Measurements from ENCODE around the gene GRPR. TPM values are rescaled to one million over a fixed set of nuclear protein-coding genes. Genes with fewer than 3 reads are reported as not detected.

Gene GRPR
- total and polyA plus RNA-seq, 2 of the 13 experiments (the other 11 are each of a cell fraction or from before 2014, with no cell fraction given), result 0.04 to 0.05 TPM

GRCh38 chrX:16113978-16114565 lies 9.3 kb upstream of the GRPR start (continued):
- TF ChIP-seq MAFG (CRISPR knock-in tag; IDR thresholded peaks at IDR 0.05), result no peak

DNA sequence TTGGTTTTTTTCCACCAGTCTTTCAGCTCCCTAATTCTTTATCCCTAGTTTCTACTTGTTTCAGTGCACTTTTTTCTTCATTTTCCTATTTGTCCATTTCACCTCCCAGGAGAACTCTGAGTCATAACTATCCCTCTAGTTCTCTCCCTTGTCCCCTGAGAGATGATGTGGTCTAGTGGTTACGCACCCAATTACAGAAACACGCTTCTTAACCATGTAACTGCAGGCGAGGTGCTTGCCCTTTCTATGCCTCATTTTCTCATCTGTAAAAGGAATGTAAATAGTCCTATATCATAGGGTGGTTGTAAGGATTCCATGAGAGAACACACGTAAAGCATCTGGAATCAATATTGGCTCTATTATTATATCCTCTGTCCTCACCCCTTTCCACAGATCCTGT lies 8.8 kb upstream of the GRPR start:
- in situ Hi-C loops (cut with HindIII; ENCODE audit: extremely low pct_ligation_motif_present, low pct_unique_long_range_greater_than_20kb) (no loop called here), intact Hi-C loops (cut with micrococcal nuclease; ENCODE audit: unreplicated experiment) (no loop called here)
- Histone ChIP-seq H3K4me2 (ENCODE audit: low read depth, low read length) (no peak overlapping the region), H3K27me3 (ENCODE audit: control insufficient read depth in 1 of 2, insufficient read depth in 2 of 2, low read length in 2 of 2) (no peaks in the 10 kb centered on the region), H3K4me3 (replicated peaks in 1 of 3; ENCODE audit: insufficient read depth in 1 of 3, low read depth in 2 of 3, low read length in 3 of 3) (no peak overlapping the region), H2AFZ (ENCODE audit: low read length) (no peak overlapping the region), H3K9me3 (ENCODE audit: low read length) (no peaks in the 10 kb centered on the region), H3K79me2 (ENCODE audit: insufficient read depth, low read length) (no peaks in the 10 kb centered on the region), H4K20me1 (ENCODE audit: insufficient read depth, low read length) (no peaks in the 10 kb centered on the region), H3K27ac (ENCODE audit: extremely low read length, insufficient read depth, low read length) (no peak overlapping the region), H3K9ac (ENCODE audit: insufficient read depth, low read depth, low read length) (no peak overlapping the region), H3K4me1 (ENCODE audit: insufficient read depth, low read length) (no peaks in the 10 kb centered on the region), H3K36me3 (replicated peaks in 1 of 2; ENCODE audit: control insufficient read depth in 1 of 2, insufficient read depth in 2 of 2, low read length in 2 of 2) (no peaks in the 10 kb centered on the region)
- FAIRE-seq (no peak), DNase-seq (ENCODE audit: low spot score) (no peak), ATAC-seq (no peak)
- 35% methylated on average over 4 of the region's 4 CpGs for WGBS (ENCODE audit: low lambda C conversion rate)
- POLR2A ChIA-PET, result no interaction called here
- CTCF ChIA-PET (ENCODE audit: low intra/inter-chr PET ratio, low total read pairs), result no interaction called here
- no peak for TF ChIP-seq MTERF4 (CRISPR knock-in tag; IDR thresholded peaks at IDR 0.05)
- no TSS peak for BruUV-seq (replicated peaks)

GRCh38 chrX:16119353-16120220 lies 3.8 kb upstream of the GRPR start:
- no peaks in the 10 kb centered on the region for H3K9me3 ChIP-seq (ENCODE audit: low read length)
- 0% methylated on average over 5 of the region's 5 CpGs for WGBS (ENCODE audit: low lambda C conversion rate)
- FAIRE-seq (no peak), DNase-seq (ENCODE audit: low spot score) (no peak), ATAC-seq (no peak)
- no peaks in the 10 kb centered on the region for H3K27me3 ChIP-seq (ENCODE audit: control insufficient read depth in 1 of 2, insufficient read depth in 2 of 2, low read length in 2 of 2)
- no peaks in the 10 kb centered on the region for H3K79me2 ChIP-seq (ENCODE audit: insufficient read depth, low read length)
- no peak overlapping the region for H2AFZ ChIP-seq (ENCODE audit: low read length)
- POLR2A ChIA-PET, result no interaction called here
- BruUV-seq (replicated peaks), result no TSS peak
- intact Hi-C loops (cut with micrococcal nuclease; ENCODE audit: unreplicated experiment) (loop anchor here (10.0 kb wide), 1 partner anchor 575 kb away; no protein-coding TSS in a partner anchor), in situ Hi-C loops (cut with HindIII; ENCODE audit: extremely low pct_ligation_motif_present, low pct_unique_long_range_greater_than_20kb) (no loop called here)
- H3K4me3 ChIP-seq (replicated peaks in 1 of 3; ENCODE audit: insufficient read depth in 1 of 3, low read depth in 2 of 3, low read length in 3 of 3), result no peak overlapping the region
- no peak overlapping the region for H3K4me2 ChIP-seq (ENCODE audit: low read depth, low read length)
- H3K9ac ChIP-seq (ENCODE audit: insufficient read depth, low read depth, low read length), result no peak overlapping the region
- CTCF ChIA-PET (ENCODE audit: low intra/inter-chr PET ratio, low total read pairs), result no interaction called here
- H4K20me1 ChIP-seq (ENCODE audit: insufficient read depth, low read length), result no peaks in the 10 kb centered on the region
- no peak overlapping the region for H3K27ac ChIP-seq (ENCODE audit: extremely low read length, insufficient read depth, low read length)
- no peaks in the 10 kb centered on the region for H3K36me3 ChIP-seq (replicated peaks in 1 of 2; ENCODE audit: control insufficient read depth in 1 of 2, insufficient read depth in 2 of 2, low read length in 2 of 2)
- H3K4me1 ChIP-seq (ENCODE audit: insufficient read depth, low read length), result no peaks in the 10 kb centered on the region
- TF ChIP-seq ZSCAN21 (CRISPR knock-in tag; IDR thresholded peaks at IDR 0.05; ENCODE audit: borderline replicate concordance) (no peak), HNRNPUL1 (IDR thresholded peaks at IDR 0.05; ENCODE audit: low read depth, low read length) (no peak), SRF (IDR thresholded peaks at IDR 0.05; ENCODE audit: low read depth, low read length) (no peak), ZNF367 (CRISPR knock-in tag; IDR thresholded peaks at IDR 0.05; ENCODE audit: borderline replicate concordance) (no peak), ZNF75D (CRISPR knock-in tag; IDR thresholded peaks at IDR 0.05; ENCODE audit: borderline replicate concordance) (no peak), ZNF230 (CRISPR knock-in tag; IDR thresholded peaks at IDR 0.05) (no peak), ZNF20 (CRISPR knock-in tag; IDR thresholded peaks at IDR 0.05) (no peak), PCBP1 (IDR thresholded peaks at IDR 0.05; ENCODE audit: borderline replicate concordance, low read depth, low read length) (no peak), AHR (CRISPR knock-in tag; IDR thresholded peaks at IDR 0.05) (no peak), REPIN1 (CRISPR knock-in tag; IDR thresholded peaks at IDR 0.05; ENCODE audit: borderline replicate concordance, low read depth) (no peak), CHD2 (IDR thresholded peaks at IDR 0.05; ENCODE audit: low read depth, low read length) (no peak), NR2C2 (CRISPR knock-in tag; IDR thresholded peaks at IDR 0.05; ENCODE audit: borderline replicate concordance) (no peak)
- TF ChIP-seq, protein P1, sequence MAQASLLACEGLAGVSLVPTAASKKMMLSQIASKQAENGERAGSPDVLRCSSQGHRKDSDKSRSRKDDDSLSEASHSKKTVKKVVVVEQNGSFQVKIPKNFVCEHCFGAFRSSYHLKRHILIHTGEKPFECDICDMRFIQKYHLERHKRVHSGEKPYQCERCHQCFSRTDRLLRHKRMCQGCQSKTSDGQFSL (CRISPR knock-in tag; IDR thresholded peaks at IDR 0.05), result no peak

Measured in HepG2 (cell line).